Measurements from ENCODE around the gene CNTNAP2. TPM values are rescaled to one million over a fixed set of nuclear protein-coding genes. Genes with fewer than 3 reads are reported as not detected.

CNTNAP2 gene
- total RNA-seq, 2 donors from 2014 or later, result 3.5 to 4.0 TPM

DNA sequence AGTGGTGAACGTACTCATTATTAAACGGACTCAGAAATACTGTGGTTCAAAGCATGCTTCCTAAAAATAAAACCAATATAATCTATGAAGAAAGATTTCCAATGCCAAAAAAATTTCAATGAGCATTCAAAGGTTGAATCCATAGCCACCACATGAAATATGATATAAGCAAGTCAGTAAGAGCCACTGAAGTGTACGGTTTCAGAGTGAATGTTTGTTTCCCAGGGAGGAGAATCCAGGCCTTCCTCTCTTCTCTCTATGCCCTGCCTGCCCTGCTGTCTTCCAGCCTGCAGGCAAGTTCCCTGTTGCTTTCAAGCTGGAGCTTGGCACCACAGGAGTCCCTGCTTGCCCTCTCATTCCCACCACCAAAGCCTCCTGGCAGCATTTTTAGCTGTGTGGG is 1302.4 kb downstream of the CNTNAP2 start:
- intact Hi-C loops (cut with DNase I, micrococcal nuclease), result no loop called here
- ATAC-seq, result no peak
- DNase-seq, result no peak

DNA sequence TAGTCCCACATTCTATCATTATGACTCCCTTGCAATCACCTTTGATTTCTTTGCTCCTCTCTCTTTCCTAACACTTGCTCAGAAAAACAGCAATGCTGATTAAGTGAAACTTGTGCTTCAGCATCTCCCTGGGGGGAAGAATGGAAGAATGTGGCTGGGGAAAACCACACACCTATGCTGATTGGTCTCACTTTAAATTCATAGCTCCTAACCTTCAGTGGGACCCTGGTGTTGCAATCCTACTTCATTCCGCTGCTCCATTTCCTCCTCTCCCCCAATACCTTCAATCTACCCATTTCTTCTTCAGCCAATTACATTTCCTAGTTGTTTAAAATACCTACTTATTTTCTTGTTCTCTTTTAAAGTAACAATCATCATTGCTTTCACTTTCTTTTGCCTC is 1307.3 kb downstream of the CNTNAP2 start:
- ATAC-seq (no peak), DNase-seq (no peak)
- intact Hi-C loops (cut with DNase I, micrococcal nuclease), result no loop called here

DNA sequence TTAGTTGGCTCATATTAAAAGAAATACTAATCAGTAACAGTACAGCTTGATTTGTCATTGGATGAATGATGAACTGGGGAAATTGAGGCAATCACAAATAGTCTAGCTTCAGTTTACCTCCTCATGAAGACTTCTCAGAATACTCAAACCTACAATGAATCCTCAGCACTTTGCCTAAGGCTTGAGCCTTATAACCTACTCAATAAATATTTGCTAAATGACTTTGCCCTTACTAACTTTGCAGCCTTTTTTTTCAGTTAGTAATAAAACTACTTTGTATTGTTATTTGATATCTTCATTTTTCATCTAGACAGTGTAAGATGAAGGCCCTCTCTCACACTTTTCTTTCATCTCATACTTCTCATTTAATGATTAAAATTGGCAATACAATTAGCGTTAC is 1311.5 kb downstream of the CNTNAP2 start:
- ATAC-seq (no peak), DNase-seq (no peak)
- intact Hi-C loops (cut with DNase I, micrococcal nuclease), result no loop called here

DNA sequence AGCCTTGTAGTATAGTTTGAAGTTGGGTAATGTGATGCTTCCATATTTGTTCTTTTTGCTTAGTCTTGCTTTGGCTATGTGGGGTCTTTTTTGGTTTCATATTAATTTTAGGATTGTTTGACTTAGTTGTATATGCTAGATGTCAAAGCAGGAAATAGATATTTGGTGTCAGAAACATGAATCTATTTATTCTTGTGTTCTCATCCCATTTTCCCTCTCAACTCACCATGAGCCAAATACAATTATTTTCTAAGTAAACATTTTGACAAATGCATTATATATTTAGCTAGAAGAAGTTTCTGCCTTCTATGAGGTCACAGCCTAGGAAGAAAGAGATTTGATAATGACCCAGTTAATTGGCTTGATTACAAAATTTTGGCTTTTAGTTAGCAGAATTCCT is 1313.4 kb downstream of the CNTNAP2 start:
- DNase-seq (no peak), ATAC-seq (no peak)
- intact Hi-C loops (cut with DNase I, micrococcal nuclease), result no loop called here

DNA sequence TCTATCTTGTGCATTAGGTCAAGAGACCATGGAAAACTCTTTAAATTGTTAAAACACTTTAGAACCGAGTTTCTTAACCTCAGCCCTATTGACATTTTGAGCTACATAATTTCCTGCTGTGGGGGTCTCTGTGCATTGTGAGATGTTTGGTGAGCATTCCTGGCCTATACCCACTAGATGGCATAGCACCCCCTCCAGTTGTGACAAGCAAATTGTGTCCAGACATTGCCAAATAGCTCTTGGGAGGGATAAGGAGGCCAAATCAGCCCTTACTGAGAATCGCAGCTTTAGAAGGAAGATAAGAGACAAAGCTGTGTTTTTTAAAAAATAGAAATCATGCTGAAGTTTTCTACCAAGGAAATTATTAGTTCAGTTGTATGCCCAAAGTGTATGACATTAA is 1315.5 kb downstream of the CNTNAP2 start:
- ATAC-seq (no peak), DNase-seq (no peak)
- intact Hi-C loops (cut with DNase I, micrococcal nuclease), result no loop called here

GRCh38 chr7:147432576-147432975 is 1316.0 kb downstream of the CNTNAP2 start:
- no peak for ATAC-seq
- DNase-seq, result no peak
- intact Hi-C loops (cut with DNase I, micrococcal nuclease), result no loop called here

GRCh38 chr7:147436718-147437117 is 1320.1 kb downstream of the CNTNAP2 start:
- intact Hi-C loops (cut with DNase I, micrococcal nuclease), result no loop called here

GRCh38 chr7:147438216-147438615 is 1321.6 kb downstream of the CNTNAP2 start:
- intact Hi-C loops (cut with DNase I, micrococcal nuclease), result no loop called here
- no peak for DNase-seq

More at GRCh38 chr7:147436718-147437117, 1320.1 kb downstream of the CNTNAP2 start:
- ATAC-seq (no peak), DNase-seq (no peak)

GRCh38 chr7:147443942-147444341 is 1327.3 kb downstream of the CNTNAP2 start:
- ATAC-seq (no peak), DNase-seq (no peak)
- intact Hi-C loops (cut with DNase I, micrococcal nuclease), result no loop called here

More at GRCh38 chr7:147438216-147438615, 1321.6 kb downstream of the CNTNAP2 start:
- no peak for ATAC-seq

DNA sequence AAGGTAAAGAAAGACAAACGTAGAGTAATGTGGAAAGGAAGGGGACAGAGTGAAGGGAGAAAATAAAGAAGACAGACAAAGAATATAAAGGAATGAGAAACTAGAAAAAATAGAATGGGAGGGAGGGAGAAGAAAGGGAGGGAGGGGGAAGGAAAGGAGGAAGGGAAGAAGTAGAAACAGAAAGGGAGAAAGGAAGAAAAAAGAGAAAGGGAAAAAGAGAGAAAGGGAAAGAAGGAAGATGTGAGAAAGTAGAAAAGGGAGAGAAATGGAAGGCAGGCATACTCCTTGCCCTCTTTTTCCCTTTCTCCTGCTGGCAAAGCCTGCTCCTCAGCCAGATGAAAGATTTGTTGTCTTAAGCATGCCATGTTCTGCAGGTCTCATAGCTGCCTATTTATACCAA is 1336.2 kb downstream of the CNTNAP2 start:
- ATAC-seq (no peak), DNase-seq (no peak)
- intact Hi-C loops (cut with DNase I, micrococcal nuclease), result no loop called here

DNA sequence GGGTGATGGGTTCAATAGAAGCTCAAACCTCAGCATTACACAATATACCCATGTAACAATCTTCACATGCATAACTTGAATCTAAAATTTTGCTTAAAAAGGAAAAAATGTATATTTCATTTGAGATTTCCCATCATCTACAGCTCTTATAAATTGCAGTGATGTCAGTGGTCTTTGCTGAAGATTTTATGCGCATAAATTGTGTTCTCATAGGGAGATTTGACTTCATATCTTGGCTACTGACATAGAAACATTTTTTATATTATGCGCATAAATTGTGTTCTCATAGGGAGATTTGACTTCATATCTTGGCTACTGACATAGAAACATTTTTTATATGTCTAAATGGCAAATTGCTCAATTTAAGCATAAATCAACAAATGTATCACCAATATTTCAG is 1348.6 kb downstream of the CNTNAP2 start:
- intact Hi-C loops (cut with DNase I, micrococcal nuclease), result no loop called here
- no peak for ATAC-seq

DNA sequence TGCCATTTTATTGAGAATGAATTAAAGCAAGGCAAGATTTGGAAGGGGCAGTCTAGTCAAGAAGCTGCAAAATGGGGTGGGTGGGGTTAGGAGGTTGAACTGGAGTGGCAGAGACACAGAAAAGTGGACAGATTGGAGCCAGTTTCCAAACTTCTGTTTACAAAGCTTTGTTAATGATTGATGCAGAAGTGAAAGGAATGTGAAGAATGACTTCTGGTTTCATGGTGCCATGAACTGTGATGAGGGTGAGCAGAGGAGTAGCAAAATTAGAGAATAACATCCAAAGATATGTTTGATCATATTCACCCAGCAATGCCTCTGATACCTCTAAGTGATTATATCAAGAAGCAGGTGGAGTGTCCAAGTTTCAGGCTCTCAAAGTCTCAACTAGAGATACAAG is 1356.0 kb downstream of the CNTNAP2 start:
- ATAC-seq (no peak), DNase-seq (no peak)
- intact Hi-C loops (cut with DNase I, micrococcal nuclease), result no loop called here

More for the DNA sequence above, 1348.6 kb downstream of the CNTNAP2 start:
- no peak for DNase-seq

DNA sequence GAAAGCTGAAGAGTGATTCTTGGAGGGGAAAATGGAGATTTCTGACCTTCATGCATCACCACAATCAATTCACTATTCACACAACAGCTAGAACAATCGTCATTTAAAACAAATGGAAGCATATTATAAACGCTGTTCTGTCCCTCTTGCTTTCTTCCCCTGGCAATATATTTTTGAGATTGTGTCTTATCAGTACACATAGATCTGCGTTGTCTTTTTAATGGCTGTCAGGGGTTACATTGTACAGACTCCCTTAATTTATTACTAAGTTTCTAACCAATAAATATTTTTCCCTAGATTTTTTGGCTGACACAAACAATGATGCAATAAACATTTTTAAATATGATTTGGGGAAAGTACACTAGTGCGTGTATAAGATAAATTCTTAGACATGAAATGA is 1358.3 kb downstream of the CNTNAP2 start:
- intact Hi-C loops (cut with DNase I, micrococcal nuclease), result no loop called here
- ATAC-seq, result no peak
- DNase-seq, result no peak

DNA sequence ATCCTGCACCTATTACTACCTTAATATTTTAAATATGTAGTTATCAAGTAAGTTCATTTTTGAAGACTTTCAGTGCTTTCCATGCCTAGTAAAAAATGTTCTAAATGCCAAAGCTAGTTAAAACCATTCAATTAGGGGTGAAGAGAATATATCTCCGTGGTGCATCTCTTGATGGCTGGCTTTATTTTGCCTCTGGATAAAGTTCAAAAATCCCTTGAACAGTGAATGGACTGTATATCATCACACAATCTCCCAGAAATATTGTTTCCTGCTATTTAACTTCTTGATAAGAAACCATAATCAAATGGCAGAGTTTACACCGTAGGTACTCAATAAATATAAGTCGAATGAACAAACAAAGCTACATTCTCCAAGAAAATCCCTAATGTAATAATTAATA is 1360.9 kb downstream of the CNTNAP2 start:
- intact Hi-C loops (cut with DNase I, micrococcal nuclease), result no loop called here
- DNase-seq, result no peak
- no peak for ATAC-seq

DNA sequence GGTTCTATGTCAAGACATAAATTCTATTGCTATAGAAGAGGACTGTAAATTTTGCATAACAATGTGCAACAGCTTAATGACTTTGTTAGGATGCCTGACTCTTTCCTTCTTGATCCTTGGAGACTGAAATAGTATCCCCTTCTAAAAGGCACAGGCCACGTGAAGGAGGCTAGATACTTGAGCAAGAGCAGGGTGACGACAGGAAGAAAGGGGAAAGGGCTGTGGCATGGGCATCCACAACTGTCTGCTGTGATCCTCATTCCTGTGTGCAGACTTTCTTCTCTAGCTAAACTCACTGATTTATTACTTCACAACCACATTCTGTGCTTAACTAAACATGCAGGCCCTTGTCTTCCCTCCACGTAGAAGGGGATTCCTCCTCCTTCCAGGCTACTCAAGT is 1362.2 kb downstream of the CNTNAP2 start:
- DNase-seq, result no peak
- intact Hi-C loops (cut with DNase I, micrococcal nuclease), result no loop called here

DNA sequence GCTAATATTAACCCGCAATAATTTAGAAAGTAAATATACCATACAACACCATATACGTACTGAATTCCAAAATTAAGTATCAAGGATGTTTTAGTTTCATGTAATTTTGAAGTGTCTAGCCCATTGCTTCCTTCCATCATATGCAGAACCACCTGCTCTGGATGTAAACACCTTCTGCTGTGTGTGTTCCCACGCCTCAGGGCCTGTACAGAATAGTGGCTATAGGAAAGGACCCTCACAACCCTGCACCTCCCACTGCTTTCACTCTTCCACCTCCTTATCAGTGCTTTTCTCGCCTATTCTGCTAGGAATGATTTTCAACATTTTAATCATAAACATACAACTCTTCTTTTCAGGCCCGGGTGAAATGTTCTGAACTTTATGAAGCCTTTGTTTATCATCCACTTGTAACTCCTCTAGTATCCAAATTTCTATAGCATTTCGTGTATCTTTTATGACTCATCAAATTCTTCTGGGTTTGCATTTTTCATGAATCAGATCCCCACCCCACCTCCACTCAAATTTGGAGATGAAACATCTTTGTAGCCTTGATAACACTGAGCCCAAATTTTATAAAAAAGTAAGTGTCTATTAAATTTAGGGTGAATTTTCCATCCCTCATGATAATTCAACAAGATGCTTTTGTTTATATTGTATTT is 1367.2 kb downstream of the CNTNAP2 start:
- DNase-seq (no peak), ATAC-seq (no peak)
- intact Hi-C loops (cut with DNase I, micrococcal nuclease), result no loop called here

More for the DNA sequence above, 1362.2 kb downstream of the CNTNAP2 start:
- ATAC-seq, result no peak

DNA sequence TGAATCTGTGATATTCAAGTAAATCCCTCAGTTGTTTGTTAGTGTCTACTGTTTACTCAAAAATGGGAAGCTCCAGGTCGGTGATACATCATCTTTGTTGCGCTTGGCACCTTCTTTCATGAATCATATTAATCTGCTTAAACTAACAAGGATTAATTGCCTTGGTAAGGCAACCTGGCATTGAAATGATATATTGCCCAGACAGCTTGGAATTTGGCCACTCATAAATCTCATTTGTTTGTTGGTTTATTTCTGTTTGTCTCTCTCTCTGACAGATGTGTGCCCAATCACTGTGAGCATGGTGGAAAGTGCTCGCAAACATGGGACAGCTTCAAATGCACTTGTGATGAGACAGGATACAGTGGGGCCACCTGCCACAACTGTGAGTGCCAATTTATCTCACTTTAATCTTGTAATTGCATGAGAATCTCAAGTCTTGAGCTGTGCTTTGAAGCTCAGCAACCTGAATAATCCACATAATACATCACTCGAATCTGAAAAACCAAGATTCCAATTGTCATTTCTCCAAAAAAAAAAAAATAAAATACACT is 1369.1 kb downstream of the CNTNAP2 start:
- ATAC-seq (no peak), DNase-seq (no peak)
- intact Hi-C loops (cut with DNase I, micrococcal nuclease), result no loop called here

- intact Hi-C loops (cut with DNase I, micrococcal nuclease), result no loop called here
- ATAC-seq (no peak), DNase-seq (no peak)
Observed at GRCh38 chr7:147492606-147493005, 1376.0 kb downstream of the CNTNAP2 start.

GRCh38 chr7:147496209-147496608 is 1379.6 kb downstream of the CNTNAP2 start:
- ATAC-seq (no peak), DNase-seq (no peak)
- intact Hi-C loops (cut with DNase I, micrococcal nuclease), result no loop called here

GRCh38 chr7:147497246-147497645 is 1380.6 kb downstream of the CNTNAP2 start:
- intact Hi-C loops (cut with DNase I, micrococcal nuclease), result no loop called here
- DNase-seq (no peak), ATAC-seq (no peak)

DNA sequence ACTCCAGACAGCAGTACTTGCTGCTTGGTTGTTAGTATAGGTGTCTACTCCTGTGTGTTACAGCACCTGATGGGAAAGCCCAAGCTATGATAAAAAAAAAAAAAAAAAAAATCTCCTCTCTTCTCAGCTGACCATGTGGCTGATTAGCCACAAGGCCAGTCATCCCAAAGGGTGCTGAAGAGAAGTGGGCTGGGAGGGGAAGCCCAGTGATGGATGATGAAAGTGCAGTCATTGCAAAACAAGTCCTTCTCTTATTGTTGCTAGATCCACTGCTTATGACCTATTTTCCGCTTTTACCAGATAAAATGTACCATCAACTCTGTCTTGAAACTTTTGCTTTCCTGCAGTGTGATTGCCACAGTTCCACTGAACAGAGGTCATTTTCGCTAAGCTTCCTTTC is 1381.5 kb downstream of the CNTNAP2 start:
- ATAC-seq (no peak), DNase-seq (no peak)
- intact Hi-C loops (cut with DNase I, micrococcal nuclease), result no loop called here

Data from left colon (tissue), 2 donors.